ENCODE data around the gene CNTFR.

Gene CNTFR

DNA sequence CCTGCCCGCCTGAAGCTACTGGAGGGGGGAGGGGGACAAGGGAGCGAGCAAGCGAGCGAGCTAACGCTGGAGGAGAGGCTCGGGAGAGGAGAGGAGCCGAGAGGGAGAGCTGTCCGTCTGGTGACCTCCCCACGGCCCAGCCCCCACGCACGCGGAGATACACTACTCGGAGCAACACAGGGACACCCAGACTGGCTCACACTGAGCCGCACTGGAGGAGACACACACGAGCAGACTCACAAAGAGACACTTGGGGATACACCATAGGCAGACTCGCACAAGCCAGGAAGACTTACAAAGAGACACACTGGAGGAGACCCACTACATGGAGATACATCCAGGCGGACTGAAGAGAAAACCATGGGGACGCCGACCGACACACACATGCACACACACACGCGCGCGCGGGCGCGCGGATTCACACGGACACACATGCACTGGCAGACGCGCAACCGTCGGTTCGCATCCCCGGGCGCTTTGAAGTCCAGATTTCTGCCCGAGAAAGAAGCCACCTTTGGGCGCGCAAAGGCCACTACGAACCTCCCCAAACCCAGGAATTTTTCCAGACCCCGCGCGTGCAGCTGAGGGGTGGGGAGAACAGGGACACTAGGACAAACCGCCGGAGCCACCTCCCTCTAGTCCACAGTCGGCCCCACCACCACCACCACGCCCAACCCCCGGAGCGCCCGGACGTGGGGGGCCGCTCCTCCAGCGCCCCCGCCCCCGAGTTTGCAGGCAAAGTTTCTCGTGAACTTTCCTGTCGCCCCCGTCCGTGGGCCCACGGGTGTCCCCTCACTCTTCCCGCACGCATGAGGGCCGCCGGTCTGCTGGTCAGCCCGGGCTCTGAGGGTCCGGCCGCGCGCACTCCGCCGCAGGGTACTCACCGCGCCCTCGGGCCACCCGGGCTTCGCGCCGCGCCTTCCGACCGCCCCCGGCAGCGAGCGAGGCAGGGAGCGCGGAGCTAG, 571 bp downstream of the CNTFR start:
- TF ChIP-seq CTCF (IDR thresholded peaks at IDR 0.05; ENCODE audit: low read depth, low read length, missing control alignments), result no peak
- H3K4me3 ChIP-seq (ENCODE audit: low read depth, low read length), result no peak overlapping the region
- DNase-seq, result no peak
- no peaks in the 10 kb centered on the region for H3K36me3 ChIP-seq (replicated peaks)
- in situ Hi-C loops (cut with HindIII; ENCODE audit: low pct_ligation_motif_present, low sequenced_read_pairs), result no loop called here
- H3K27ac ChIP-seq, result no peak overlapping the region
- H3K27me3 ChIP-seq (replicated peaks), result peaks cover 96% of the 10 kb centered on the region

DNA sequence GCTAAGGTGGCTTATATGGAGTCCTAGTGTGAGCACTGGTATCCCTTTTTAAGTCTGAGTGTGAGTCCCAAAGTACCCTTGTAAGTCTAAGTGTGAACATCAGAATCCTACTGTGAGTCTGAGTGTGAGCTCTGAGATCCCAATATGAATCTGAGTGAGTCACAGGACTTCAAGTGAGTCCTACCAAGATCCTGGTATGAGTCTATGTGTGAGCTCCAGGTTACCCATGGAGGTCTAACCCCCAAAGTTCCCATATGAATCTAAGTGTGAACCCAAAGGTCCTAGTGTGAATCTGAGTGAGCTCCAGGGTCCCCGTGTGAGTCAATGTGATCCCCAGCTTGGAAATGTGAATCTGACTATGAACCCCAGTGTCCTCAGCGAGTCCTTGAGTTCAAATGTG, 2.3 kb downstream of the CNTFR start:
- Histone ChIP-seq H3K36me3 (replicated peaks) (no peaks in the 10 kb centered on the region), H3K27ac (no peak overlapping the region), H3K4me3 (ENCODE audit: low read depth, low read length) (no peak overlapping the region), H3K27me3 (replicated peaks) (peaks cover 93% of the 10 kb centered on the region)
- in situ Hi-C loops (cut with HindIII; ENCODE audit: low pct_ligation_motif_present, low sequenced_read_pairs), result no loop called here
- no peak for TF ChIP-seq CTCF (IDR thresholded peaks at IDR 0.05; ENCODE audit: low read depth, low read length, missing control alignments)
- no peak for DNase-seq

DNA sequence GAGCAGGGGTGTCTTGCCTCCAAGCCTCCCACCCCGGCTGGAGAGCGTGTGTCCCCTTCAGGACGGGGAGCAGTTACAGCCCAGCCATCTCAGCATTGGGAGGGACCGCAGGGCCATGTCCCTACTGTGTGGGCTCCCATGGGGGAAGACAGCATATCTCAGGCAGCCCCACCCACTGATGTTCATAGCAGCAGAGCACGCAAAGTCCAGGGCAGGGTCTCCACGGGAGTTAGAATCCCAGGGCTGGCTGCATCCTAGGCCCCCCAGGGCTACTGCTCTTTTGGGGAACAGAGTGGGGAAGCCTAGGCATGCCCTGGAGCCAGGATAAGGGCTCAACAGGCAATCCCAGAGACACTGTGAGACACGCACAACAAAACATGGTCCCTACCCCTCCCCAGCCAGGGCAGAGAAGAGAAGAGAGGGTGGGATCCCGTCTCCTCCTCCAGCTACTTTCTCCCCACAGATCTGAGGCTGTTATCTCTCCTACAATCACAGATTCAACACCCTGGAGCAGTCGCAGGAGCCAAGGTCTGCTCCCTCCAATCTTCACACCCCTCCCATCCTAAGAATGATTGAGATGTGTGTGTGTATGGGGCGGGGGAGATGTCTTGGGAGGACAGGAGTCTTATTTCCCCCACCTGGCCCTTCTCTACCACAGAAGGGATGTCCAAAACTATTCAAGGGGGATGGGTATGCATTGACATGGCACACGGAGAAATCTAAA, 3.4 kb downstream of the CNTFR start:
- in situ Hi-C loops (cut with HindIII; ENCODE audit: low pct_ligation_motif_present, low sequenced_read_pairs), result no loop called here
- peaks cover 87% of the 10 kb centered on the region for H3K27me3 ChIP-seq (replicated peaks)

DNA sequence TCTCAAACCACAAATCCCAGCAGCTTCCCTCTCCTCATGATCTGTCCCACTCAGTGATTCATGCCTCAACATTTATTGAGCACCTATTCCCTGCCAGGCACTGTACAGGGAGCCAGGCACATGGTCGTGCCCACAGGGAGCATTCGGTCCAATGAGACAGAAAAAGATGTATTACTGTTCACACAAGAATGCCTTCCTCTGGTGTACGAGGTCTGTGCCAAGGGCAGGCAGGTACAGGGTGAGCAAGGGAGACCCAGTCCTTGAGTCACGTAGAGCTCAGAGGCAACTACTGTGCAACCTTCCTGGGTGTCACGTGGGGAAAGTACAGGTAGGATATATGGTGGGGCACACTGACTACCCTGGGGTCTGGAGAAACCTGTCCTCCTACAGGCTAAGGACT, 4.6 kb downstream of the CNTFR start:
- no peak for DNase-seq
- peaks cover 85% of the 10 kb centered on the region for H3K27me3 ChIP-seq (replicated peaks)
- H3K36me3 ChIP-seq (replicated peaks), result no peaks in the 10 kb centered on the region
- no peak for TF ChIP-seq CTCF (IDR thresholded peaks at IDR 0.05; ENCODE audit: low read depth, low read length, missing control alignments)
- no peak overlapping the region for H3K4me3 ChIP-seq (ENCODE audit: low read depth, low read length)
- in situ Hi-C loops (cut with HindIII; ENCODE audit: low pct_ligation_motif_present, low sequenced_read_pairs), result no loop called here
- H3K27ac ChIP-seq, result no peak overlapping the region

More for the DNA sequence above, 3.4 kb downstream of the CNTFR start:
- no peak for TF ChIP-seq CTCF (IDR thresholded peaks at IDR 0.05; ENCODE audit: low read depth, low read length, missing control alignments)
- Histone ChIP-seq H3K27ac (no peak overlapping the region), H3K36me3 (replicated peaks) (no peaks in the 10 kb centered on the region), H3K4me3 (ENCODE audit: low read depth, low read length) (no peak overlapping the region)
- no peak for DNase-seq

DNA sequence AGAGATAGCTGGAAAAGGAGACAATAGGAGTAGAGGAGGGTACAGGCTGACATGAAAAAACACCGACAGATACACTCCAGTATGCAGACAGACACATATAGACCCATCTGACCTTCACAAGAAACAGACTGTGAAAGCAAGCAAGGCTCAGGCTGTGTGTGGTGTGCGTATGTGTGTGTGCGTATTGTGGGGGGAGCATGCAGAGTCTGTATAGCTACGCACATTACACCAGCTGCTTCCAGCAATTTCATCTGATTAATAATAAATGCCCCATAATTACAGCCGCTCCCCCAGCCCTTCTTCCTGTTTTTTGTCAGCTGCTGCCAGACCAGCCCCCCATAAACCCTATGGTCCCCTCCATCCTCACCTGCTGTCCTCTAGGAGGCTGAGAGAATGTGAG, 6.7 kb downstream of the CNTFR start:
- H3K36me3 ChIP-seq (replicated peaks), result no peaks in the 10 kb centered on the region
- in situ Hi-C loops (cut with HindIII; ENCODE audit: low pct_ligation_motif_present, low sequenced_read_pairs), result no loop called here
- no peak for DNase-seq
- H3K27ac ChIP-seq, result no peak overlapping the region
- H3K27me3 ChIP-seq (replicated peaks), result peaks cover 83% of the 10 kb centered on the region
- H3K4me3 ChIP-seq (ENCODE audit: low read depth, low read length), result no peak overlapping the region
- TF ChIP-seq CTCF (IDR thresholded peaks at IDR 0.05; ENCODE audit: low read depth, low read length, missing control alignments), result no peak
